ENCODE measurements around the gene EDAR.

The EDAR gene

DNA sequence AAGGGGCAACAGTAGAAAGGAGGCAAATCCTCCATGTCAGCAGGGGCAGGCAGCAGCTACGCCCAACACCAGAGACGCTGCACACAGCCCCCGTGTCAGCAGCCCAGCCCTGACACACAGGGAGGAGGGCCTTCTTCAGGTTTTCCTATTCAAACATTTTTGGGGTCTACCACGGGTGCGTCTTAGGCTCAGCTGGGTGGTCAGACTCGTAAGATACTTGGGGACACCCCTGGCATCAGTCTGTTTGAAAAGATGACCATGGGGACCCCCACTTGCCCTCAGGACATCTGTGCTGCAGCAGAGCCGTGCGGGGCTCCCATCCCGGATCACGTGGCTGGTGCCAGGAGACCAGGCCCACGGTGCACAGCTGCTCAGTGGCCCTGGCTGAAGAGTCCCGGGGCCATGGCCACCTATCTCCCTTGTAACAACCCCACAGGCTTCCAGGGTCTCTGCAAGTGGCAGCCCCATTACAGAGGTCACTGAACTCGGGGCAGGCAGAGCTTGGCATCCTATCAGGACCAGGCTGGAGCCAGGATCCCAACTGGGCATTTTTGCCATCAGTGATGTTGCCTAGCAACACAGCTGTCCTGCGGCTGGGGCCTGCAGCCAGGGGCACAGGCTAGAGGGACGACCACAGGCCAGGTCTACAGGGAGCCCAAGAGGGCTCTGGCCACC is 82.5 kb downstream of the EDAR start:
- no peak for DNase-seq

DNA sequence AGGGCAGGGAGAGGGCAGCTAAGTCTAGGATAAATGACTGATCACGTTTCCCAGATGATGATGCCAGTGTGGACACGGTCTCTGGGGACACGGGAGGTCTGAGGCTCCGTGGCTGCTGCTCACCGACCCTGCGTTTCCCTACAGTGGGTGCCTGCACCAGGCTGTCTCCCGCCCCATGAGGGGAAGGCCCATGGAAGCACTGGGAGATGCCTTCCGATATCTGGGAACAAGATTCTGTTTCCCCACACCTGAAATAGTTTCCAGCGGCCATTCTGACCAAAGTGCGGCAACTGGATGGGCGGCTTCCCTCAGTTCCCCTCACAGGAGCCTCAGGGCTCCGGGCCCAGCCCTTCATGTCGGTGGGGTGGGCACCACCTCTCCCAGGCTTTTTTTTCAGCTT is 83.1 kb downstream of the EDAR start:
- DNase-seq, result no peak

DNA sequence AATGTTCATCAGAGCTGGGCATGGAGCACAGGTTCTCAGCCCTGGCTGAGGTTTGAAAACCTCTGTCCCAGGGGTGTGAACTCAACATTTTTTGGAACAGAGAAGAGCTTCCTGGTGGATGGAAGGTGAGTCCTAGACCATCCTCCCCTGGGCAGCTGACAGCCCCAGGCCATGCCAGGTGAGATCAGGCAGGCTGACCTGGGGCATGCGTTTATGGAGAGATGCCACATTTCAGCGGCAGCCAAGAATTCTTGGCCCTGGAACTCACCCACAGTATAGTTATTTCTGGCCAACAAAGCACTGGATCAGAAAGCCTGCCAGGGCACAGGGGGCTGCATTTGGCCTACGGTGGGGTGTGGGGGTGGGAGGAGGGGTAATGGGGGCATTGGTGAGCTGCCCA is 83.8 kb downstream of the EDAR start:
- DNase-seq, result no peak

DNA sequence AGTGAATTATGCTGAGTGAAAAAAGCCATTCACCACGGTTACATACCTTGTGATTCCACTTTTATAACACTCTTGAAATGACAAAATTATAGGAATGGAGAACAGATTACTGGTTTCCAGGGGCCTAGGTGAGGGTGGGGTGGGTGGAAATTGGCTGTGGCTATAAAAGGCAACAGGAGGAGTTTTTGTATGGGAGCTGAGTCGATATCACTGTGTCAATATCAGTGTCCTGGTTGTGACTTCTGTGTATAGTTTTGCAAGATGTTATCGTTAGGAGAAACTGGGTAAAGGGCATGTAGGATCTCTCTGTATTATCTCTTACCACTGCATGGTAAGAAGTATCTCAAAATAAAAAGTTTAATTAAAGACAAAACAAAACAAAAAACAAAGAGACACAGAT is 84.3 kb downstream of the EDAR start:
- no peak for DNase-seq

DNA sequence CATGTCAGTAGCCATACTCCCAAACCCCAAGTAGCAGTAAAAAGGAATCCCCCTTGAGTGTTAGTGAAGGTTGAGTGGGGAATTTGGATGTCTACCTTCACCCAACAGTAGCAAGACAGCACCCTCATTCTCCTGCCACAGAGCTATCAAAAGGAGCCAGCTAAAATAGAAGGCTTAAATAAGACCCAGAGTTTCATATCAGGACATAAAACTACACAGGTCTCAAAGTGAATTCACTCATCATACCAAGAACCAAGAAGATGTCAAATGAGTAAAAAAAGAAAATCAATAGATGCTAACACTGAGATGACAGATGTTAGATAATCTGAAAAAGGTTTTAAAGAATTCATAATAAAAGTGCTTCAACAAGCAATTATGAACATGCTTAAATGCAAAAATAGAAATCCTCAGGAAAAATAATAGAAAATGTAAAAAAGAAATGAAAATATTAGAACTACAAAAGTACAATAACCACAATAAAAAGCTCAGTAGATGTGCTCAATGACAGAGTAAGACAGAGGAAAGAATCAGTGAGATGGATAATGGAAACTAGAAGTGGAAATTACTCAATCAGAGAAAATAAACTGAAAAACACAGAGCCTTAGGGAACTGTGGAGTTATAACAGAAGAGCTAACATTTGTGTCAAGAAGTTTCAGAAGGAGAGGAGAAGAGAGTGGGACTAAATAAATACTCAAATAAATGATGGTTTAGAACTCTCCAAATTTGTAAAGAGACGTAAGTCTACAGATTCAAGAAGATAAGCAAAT is 90.5 kb downstream of the EDAR start:
- DNase-seq, result no peak

DNA sequence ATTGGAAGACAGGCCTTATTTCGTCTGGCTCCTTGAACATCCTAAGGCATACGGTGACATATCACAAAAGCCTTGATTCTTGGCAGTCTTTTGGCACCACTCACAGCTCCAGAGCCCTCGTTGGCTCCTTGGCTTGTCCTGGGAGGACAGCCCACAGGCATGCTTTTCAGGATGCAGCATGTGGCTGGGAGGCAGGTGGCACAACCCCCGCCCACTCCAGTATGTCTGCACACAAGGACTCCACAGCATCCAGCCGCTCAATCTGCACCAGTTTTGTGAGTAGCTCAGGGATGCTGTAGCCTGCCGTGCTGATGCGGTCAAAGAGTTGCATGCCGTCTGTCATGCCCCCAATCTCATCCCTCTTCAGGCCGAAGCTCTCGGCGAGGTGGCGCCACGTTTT is 92.3 kb downstream of the EDAR start:
- DNase-seq, result no peak

DNA sequence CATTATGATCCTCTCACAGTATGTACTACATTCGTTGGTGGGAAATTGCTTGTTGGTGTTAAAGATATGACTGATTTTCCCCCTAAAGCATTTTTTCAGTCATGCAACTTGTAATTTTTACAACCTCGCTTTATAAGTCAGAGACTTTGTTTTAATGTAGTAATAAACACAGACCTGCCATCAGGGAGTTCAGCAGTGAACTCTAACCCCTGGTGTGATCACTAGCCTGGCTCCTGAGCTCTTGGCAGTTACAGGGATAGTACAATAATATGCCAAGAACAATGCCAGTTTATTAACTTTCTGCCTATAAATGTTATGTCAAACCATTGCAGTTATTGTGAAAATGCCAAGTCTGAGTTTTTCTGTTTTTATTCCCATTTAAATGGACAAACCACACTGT is 93.8 kb downstream of the EDAR start:
- no peak for DNase-seq

DNA sequence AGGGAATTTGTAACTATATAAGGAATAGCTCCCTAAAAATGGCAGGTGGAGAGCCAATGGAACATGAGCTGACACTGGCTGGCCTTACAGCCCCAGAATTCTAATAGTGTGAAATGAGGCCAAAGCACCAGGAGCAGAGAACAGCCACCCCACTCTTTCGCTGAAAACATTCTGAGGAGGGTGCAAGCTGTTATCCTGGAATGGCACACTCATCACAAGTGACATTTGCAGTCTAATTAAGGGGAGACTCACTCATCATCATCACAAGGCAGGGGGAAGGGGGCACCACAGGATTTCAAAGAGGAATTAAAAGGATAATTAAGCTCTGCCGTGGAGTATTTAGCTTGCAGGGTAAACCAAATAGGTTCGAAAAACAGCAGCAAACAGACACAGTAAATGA is 94.3 kb downstream of the EDAR start:
- no peak for DNase-seq

DNA sequence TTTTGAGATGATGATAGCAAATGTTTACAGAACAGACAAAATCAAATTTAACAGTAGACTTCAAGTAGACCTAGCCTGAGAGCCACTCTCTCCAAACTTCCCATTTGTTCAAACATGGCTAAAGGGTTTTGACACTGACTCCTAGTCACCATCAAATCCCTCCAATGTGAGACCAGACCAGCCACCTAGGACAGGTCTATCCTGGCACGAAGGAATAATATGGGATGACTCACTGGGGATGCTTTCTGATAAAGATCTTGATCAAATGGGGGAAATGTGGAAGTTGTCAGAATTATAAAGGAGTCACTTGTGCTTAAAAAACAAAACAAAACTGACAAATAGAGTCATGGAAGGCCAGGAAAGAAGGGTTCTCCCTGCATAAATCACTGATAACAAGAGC is 95.7 kb downstream of the EDAR start:
- DNase-seq, result no peak

DNA sequence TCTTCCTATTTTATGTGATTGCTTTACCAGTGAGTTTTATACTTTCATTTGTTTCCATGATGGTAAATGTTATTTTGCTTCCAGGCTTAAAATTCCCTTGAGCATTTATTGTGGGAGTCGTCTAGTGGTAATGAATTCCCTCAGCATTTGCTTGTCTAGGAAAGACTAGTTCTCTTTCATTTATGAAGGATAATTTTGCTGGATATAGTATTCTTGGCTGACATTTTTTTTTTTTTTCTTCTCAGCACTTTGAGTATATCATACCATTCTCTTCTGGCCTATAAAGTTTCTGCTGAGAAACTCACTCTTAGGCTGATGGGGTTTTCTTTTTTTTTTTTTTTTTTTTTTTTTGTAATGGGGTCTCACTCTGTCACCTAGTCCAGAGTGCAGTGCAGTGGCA is 99.1 kb downstream of the EDAR start:
- DNase-seq, result no peak

DNA sequence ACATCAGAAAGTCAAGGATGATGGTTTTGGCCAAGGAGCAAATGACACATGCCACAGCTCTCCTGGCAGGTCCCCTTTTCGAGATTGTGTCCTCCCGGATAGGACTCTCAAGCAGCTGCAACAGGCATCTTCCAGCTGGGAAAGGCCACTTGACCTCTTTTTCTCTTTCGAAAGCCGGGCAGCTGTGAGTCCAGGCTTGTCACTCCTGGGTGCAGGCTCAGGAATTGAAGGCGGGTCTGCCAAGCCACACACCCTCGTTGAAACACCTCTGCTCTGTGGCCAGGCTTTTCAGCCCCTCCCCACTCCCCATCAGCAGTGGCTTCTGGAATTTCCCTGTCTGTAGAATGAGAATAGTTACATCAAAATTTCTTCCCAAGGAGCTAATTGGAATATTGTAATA is 104.4 kb downstream of the EDAR start:
- no peak for DNase-seq

DNA sequence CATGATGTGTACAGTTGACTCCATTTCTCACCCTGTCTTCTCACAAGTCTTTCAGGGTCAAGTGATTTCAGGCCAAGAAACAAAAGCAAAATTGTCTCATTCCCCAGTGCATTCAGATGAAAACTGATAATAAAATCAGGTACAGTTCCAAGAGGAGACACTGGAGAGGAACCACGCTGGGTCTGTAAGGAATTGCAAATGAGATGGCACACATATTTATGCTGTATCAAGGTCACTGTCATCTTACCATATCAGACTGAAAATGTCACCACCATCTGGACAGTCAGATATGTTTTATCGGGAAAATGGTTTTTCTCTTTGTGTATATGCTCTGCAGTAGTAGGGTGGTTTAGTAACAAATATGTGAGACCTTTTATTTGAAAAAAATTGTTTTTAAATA is 110.7 kb downstream of the EDAR start:
- no peak for DNase-seq

DNA sequence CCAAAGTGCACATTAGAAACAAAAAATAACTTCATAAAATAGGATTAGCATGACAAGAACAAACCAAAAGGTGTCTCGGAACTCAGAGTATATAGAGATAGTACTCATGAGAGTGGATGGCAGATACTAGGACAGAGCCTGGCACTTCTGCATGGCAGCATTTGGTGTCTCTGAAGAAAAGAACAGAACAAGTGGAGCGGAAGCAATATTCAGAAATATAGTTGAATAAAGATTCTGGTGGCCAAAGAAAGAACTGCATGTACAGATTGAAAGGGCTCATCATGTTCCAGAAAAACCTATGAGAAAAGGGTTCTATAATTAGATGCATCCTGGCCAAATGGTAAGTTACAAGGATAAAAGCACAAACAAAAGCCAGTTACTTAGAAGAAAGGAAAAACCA is 111.5 kb downstream of the EDAR start:
- DNase-seq, result no peak

DNA sequence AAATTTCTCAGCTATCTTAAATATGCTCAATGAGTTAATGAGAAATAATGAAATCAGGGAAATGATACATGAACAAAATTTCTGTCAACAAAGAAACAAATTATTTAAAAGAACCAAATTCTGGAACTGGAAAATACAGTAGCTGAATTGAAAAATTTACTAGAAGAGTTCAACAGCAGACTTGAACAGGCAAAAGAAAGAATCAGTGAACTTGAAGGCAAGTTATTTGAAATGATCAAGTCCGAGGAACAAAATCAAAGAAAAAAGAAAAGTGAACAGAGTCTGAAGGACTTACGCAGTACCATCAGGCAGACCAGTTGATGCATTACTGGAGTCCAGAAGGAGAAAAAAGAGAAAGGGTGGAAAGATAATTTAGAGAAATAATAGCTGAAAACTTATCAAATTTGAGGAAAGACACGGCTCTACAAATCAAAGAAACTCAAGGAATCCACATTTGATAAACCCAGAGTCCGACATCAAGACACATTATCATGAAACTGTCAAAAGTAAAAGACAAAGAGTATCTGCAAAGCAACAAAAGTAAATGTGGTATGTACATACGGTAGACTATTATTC is 118.9 kb downstream of the EDAR start:
- no peak for DNase-seq

DNA sequence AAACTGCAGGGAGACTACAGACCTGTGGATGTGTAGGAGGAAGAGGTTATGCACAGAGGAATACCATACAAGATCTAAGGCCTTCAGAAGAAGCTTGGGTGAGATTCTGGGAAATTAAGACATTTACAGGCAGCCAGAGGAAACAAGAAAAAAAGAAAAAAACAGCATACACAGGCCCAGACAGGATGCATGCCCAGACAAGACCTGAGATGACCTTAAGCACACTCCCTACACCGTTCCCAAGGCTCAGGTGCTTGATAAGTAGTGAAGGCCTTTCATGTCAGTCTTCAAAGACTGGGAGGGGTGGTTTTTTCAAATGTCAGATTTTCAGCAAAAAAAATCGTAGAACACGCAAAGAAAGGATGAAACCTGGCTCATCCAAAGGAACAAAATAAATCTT is 119.5 kb downstream of the EDAR start:
- DNase-seq, result no peak

DNA sequence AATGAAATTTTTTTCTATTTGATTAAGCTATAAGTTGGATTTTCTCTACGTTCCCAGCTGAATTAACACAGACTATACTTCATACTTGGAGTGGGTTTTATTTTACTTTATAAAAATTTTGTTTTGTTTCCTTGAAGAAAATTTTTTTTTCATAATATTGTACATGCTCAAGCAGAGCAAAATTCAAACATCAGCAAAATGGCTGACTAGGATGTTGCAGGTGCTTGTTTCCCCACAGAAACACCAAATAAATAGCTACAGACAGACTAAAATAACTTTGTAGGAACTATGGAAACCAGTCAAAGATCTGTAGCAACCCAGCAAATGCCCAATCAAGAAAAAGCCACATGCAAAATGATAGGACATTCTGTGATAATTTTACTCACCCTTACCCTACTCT is 120.1 kb downstream of the EDAR start:
- DNase-seq, result no peak

DNA sequence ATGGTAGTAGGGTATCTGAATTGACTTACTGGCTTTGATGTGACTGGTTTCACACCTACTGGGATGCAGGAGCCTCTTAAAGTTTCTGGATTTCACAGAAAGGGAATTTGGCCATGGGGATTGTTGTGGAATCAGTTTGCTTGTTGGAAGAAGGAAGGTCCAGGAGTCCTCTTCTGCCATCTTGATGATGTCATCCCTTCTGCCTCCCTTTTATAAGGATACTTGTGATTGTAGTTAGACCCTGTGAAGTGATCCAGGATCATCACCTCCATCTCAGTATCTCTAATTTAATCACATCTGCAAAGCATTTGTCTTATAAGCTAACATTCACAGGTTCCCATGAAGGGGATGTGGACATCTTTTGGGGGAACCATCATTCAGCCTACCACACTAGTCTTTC is 123.0 kb downstream of the EDAR start:
- DNase-seq, result no peak

DNA sequence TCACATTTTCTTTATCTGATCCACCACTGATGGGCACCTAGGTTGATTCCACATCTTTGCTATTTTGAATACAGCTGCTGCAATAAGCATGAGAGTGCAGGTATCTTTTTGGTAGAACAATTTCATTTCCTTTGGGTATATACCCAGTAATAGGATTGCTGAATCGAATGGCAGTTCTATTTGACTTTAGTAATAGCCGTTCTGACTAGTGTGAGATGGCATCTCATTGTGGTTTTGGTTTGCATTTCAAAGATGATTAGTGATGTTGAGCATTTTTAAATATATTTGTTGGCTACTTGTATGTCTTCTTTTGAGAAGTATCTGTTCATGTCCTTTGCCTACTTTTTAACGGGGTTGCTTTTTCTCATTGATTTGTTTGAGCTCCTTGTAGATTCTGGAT is 130.1 kb downstream of the EDAR start:
- DNase-seq, result no peak

DNA sequence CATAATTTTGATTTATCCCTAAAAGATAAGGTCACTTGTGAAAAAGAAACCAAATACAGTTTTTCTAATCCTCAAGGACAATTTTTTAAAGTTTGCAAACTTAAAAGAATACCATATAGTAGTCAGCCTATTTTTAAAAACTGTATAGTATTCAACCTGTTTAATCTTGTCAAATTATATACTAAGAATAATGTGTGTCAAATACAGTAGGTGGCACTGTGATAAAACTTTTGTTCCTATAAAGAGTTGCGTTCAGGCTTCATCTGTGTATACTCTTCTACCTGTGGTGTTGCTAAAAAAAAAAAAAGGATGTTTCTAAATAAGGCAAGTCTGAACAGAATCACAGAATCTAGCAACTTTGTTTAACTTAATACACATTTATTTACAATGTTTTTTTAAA is 133.8 kb downstream of the EDAR start:
- DNase-seq, result no peak

DNA sequence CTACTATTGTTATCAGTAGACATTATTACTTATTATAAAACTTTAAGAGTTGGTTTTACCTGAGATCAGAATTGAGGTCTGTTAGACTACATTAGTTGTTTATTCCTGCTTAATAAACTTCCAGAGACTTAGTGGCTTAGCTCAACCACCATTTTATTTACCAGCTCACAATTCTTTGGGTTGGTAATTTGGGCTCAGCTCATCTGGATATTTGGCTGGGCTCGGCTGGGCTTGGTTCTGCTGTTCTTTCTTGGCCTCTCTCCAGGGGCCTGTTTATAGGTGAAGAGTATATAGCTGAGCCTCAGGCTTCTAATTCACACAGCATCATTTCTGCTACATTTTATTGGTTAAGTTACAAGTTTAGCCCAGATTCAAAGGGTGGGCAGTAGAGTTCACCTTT is 134.5 kb downstream of the EDAR start:
- DNase-seq, result no peak

DNA sequence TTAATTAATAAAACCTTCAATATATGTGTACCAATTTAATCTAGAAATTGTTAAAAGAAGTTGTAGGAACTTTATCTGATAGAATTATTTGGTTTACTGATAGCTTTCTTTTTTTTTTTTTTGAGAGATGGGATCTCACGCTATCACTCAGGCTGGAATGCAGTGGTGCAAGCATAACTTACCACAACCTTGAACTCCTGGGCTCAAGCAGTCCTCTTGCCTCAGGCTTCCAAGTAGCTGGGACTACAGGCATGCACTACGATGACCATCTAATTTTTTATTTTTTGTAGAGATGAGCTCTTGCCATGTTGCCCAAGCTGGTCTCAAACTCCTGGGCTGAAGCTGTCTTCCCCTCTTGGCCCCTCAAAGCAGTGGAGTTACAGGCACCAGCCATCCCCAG is 135.6 kb downstream of the EDAR start:
- DNase-seq, result no peak

DNA sequence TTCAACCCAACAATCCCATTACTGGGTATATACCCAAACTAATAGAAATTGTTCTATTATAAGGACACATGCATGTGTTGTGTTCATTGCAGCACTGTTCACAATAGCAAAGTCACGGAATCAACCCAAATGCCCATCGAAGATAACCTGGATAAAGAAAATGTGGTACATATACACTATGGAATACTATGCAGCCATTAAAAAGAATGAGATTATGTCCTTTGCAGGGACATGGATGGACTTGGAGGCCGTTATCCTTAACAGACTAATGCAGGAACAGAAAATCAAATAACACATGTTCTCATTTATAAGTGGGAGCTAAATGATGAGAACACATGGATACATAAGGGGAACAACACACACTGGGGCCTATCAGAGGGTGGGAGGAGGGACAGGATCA is 136.6 kb downstream of the EDAR start:
- no peak for DNase-seq

DNA sequence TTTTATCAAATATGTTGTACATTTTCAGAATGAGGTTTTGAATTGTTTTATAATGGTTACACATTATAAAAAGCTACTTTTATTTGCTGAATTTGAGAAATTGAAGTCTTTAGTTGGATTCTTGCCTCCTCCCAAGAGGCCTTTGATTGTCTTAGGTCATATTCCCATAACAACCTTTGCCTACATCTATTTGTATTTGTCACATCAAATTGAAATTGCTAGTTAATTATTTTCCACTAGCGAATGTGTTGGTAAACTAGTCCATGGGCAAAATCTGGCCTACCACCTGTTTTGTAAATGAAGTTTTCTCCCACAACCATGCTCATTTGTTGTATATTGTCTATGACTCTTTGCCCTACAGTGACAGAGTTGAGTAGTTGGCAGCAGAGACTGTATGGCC is 142.0 kb downstream of the EDAR start:
- no peak for DNase-seq

DNA sequence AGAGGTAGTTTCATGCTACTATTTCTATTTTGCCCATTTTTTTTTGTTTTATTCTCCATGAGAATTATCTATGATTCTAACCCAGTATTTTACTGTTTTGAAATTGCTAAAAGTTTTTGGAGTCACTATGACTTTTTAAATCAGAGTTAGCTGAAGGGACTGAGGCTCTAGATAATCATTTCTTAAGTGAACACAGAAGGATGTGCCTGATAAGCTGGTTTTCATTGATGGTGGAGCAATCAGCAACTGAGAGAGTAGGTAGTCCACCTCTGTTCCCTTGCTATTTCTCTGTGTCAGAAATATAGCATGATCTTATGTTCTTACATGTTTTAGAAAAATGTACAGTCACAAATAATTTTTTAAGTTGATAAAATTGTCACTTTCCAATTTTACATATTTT is 143.1 kb downstream of the EDAR start:
- no peak for DNase-seq
